Mucosa of rectum (tissue), 2 donors: ENCODE data around the gene CBY3.
A peak's percentile ranks its signal among the peaks of the same experiment; 100 is the strongest.

Experiments
- H3K27ac ChIP-seq, 2 donors: one replicate each; pipeline ENCODE4 v1.7.0; 2013; ENCODE audit warnings: inconsistent platforms in 2 of 2, low read depth in 2 of 2, low read length in 2 of 2
- H3K27me3 ChIP-seq, 2 donors: one replicate each; pipeline ENCODE4 v1.7.0; 2013; ENCODE audit warnings: low read length in 2 of 2; ENCODE audit not compliant: control insufficient read depth in 2 of 2, insufficient read depth in 2 of 2
- H3K36me3 ChIP-seq, 2 donors: one replicate each; pipeline ENCODE4 v1.7.0; 2013; ENCODE audit warnings: low read length in 2 of 2; ENCODE audit not compliant: control insufficient read depth in 2 of 2, insufficient read depth in 2 of 2
- H3K4me1 ChIP-seq, 2 donors: one replicate each; pipeline ENCODE4 v1.7.0; 2013; ENCODE audit warnings: low read length in 2 of 2, mild to moderate bottlenecking in 1 of 2; ENCODE audit not compliant: control insufficient read depth in 2 of 2, insufficient read depth in 2 of 2
- H3K4me3 ChIP-seq, 2 donors: one replicate each; pipeline ENCODE4 v1.7.0; 2013; ENCODE audit warnings: low read length in 2 of 2
- H3K9ac ChIP-seq, 2 donors: one replicate each; pipeline ENCODE4 v1.7.0; 2013; ENCODE audit warnings: low read length in 2 of 2, low read depth in 1 of 2, mild to moderate bottlenecking in 1 of 2
- H3K9me3 ChIP-seq, 2 donors: one replicate each; pipeline ENCODE4 v1.7.0; 2013; ENCODE audit warnings: low read length in 2 of 2; ENCODE audit not compliant: control insufficient read depth in 2 of 2
- donor health status: healthy.
- donor health status: Normal muscosa, but diverticular disease.

Gene CBY3

DNA sequence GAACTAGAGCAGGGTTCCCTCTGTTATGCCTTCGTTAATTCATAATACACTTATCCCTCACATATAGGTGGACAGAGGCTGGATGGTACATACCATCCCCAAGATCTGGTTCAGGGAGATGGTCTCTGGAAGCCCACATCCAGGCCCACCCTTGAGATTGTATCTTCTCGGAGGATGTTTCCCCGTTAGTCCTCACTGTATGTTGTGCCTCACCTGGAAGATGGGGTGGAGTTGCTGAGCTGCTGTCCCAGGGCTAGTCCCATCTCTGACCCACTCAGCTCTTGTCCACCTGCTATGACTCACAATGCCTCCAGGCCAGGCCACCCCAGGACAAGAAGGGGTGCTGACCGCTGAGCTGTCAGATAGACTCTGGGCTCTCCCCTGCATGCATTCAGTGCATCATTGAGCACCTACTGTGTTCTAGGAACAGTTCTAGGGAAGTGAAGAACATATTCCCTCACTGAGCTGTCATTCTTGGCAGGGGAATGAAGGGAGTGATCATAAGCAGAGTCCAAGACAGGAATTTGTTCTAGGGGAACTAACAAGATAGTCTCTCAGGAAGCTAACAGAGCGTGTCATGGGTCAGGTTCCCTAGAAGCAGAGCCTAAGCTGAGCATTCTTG lies at the start of gene CBY3:
TSS of gene CBY3 (minus strand) at position 255 of the 622 bp plus-strand sequence. CDS start at position 139, 116 bp downstream.
- no peaks in the 10 kb centered on the region for H3K27me3 ChIP-seq
- no peaks in the 10 kb centered on the region for H3K9me3 ChIP-seq
- H3K36me3 ChIP-seq, result no peaks in the 10 kb centered on the region
- no peak within 1 kb of the TSS for H3K9ac ChIP-seq
- no peak within 1 kb of the TSS for H3K4me3 ChIP-seq
- H3K4me1 ChIP-seq, result peaks cover 15 to 20% of the 10 kb centered on the region in 2 donors
- H3K27ac ChIP-seq, result no peak within 1 kb of the TSS

- H3K27me3 ChIP-seq, result no peaks in the 10 kb centered on the region
- no peak overlapping the region for H3K4me3 ChIP-seq
- no peak overlapping the region for H3K9ac ChIP-seq
- no peaks in the 10 kb centered on the region for H3K9me3 ChIP-seq
- H3K4me1 ChIP-seq, result peaks cover 13% of the 10 kb centered on the region in 2 donors
- no peak overlapping the region for H3K27ac ChIP-seq
- H3K36me3 ChIP-seq, result peaks cover 35 to 48% of the 10 kb centered on the region in 2 donors
Measured at GRCh38 chr5:179730356-179730755, 49.5 kb upstream of the CBY3 start.

GRCh38 chr5:179729727-179730126 lies 48.9 kb upstream of the CBY3 start:
- Histone ChIP-seq H3K4me1 (peaks cover 11 to 13% of the 10 kb centered on the region in 2 donors), H3K9ac (no peak overlapping the region), H3K27ac (no peak overlapping the region), H3K9me3 (no peaks in the 10 kb centered on the region), H3K4me3 (no peak overlapping the region), H3K27me3 (no peaks in the 10 kb centered on the region), H3K36me3 (peaks cover 40 to 53% of the 10 kb centered on the region in 2 donors)

DNA sequence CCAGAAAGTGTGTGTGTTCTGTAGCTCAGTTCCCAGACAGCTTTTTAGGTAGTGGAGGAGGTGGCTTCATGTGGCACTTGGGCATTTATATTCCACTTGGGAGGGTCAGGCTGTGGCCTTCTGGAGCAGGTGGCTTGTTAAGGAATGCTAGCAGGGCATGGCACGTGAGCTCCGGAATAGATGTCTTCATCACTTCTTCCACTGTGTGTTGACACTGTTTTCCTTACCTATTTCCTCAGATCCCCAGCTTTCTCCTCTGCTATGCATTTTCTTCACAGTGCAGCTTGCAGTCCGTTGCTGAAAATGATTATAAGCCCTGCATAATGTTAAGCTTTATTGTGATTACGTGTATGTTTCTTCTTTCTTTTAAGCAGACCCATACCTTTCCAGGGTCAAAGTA lies 48.5 kb upstream of the CBY3 start:
- H3K4me1 ChIP-seq, result peaks cover 7 to 9% of the 10 kb centered on the region in 2 donors
- peaks cover 45 to 57% of the 10 kb centered on the region in 2 donors for H3K36me3 ChIP-seq
- H3K4me3 ChIP-seq, result no peak overlapping the region
- H3K27me3 ChIP-seq, result no peaks in the 10 kb centered on the region
- no peak overlapping the region for H3K9ac ChIP-seq
- no peaks in the 10 kb centered on the region for H3K9me3 ChIP-seq
- H3K27ac ChIP-seq, result no peak overlapping the region

DNA sequence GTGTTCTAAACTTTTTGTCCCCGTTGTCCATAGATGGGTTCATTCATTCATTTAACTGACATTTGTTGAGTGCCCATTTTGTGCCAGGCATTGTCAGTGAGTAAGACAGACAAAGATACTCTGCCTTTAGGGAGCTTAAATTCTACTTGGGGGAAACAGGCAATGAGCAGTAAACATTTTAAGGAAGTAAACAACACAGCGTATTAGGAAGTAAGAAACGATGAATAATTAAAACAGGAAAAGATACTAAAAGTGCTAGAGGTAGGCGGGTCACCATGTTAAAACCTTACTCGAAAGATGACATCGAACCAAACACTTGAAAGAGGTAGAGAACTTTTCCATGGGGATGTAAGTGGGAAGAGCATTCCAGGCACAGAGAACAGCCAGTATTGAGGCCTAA lies 46.3 kb upstream of the CBY3 start:
- H3K27me3 ChIP-seq, result no peaks in the 10 kb centered on the region
- no peak overlapping the region for H3K27ac ChIP-seq
- no peak overlapping the region for H3K9ac ChIP-seq
- no peaks in the 10 kb centered on the region for H3K9me3 ChIP-seq
- H3K4me1 ChIP-seq, result peaks cover 0 to 6% of the 10 kb centered on the region in 2 donors
- no peak overlapping the region for H3K4me3 ChIP-seq
- peaks cover 67 to 79% of the 10 kb centered on the region in 2 donors for H3K36me3 ChIP-seq

- no peak overlapping the region for H3K27ac ChIP-seq
- H3K4me3 ChIP-seq, result no peak overlapping the region
- no peaks in the 10 kb centered on the region for H3K27me3 ChIP-seq
- peaks cover 75 to 88% of the 10 kb centered on the region in 2 donors for H3K36me3 ChIP-seq
- no peak overlapping the region for H3K9ac ChIP-seq
- H3K9me3 ChIP-seq, result no peaks in the 10 kb centered on the region
- H3K4me1 ChIP-seq, result no peaks in the 10 kb centered on the region
Measured at GRCh38 chr5:179724163-179724562, 43.3 kb upstream of the CBY3 start.

- no peak overlapping the region for H3K9ac ChIP-seq
- no peaks in the 10 kb centered on the region for H3K9me3 ChIP-seq
- H3K27me3 ChIP-seq, result no peaks in the 10 kb centered on the region
- peaks cover 81 to 82% of the 10 kb centered on the region in 2 donors for H3K36me3 ChIP-seq
- H3K4me3 ChIP-seq, result no peak overlapping the region
- no peaks in the 10 kb centered on the region for H3K4me1 ChIP-seq
- no peak overlapping the region for H3K27ac ChIP-seq
Measured at GRCh38 chr5:179720222-179720621, 39.4 kb upstream of the CBY3 start.

DNA sequence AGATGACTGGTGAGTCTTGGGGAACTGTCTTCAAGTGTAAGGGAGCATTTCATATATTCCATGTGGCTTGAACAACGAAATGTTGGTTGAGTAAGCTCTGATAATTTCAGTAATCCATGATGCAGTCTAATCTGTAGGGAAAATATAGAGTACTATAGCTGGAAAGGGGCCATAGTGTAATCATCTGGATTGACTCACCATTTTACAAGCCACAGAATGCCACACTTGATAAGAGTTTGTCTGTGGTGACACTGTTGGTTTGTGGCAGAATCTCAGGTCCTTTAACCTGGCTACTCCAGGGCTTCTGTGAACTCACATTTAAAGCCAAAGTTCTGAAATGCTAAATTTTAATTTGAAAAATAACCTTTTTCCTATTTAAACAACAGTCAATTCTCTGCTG lies 35.5 kb upstream of the CBY3 start:
- no peaks in the 10 kb centered on the region for H3K4me1 ChIP-seq
- H3K36me3 ChIP-seq, result peaks cover 55 to 62% of the 10 kb centered on the region in 2 donors
- H3K9me3 ChIP-seq, result no peaks in the 10 kb centered on the region
- H3K9ac ChIP-seq, result no peak overlapping the region
- H3K27ac ChIP-seq, result no peak overlapping the region
- H3K27me3 ChIP-seq, result no peaks in the 10 kb centered on the region
- no peak overlapping the region for H3K4me3 ChIP-seq

- H3K4me1 ChIP-seq, result peaks cover 18 to 20% of the 10 kb centered on the region in 2 donors
- no peaks in the 10 kb centered on the region for H3K9me3 ChIP-seq
- no peak overlapping the region for H3K27ac ChIP-seq
- H3K4me3 ChIP-seq, result peak overlapping the region; percentile 26 to 75
- H3K36me3 ChIP-seq, result peaks cover under 1 to 3% of the 10 kb centered on the region in 2 donors
- H3K27me3 ChIP-seq, result no peaks in the 10 kb centered on the region
- H3K9ac ChIP-seq, result peak overlapping the region in 1 of 2 donors; percentile 9
Measured at GRCh38 chr5:179700401-179700918, 19.6 kb upstream of the CBY3 start.

- H3K27ac ChIP-seq, result peak overlapping the region; percentile 93 to 95
- peak overlapping the region; percentile 96 to 97 for H3K9ac ChIP-seq
- no peaks in the 10 kb centered on the region for H3K27me3 ChIP-seq
- peak overlapping the region; percentile 75 to 87 for H3K4me3 ChIP-seq
- no peaks in the 10 kb centered on the region for H3K9me3 ChIP-seq
- H3K4me1 ChIP-seq, result peaks cover 18 to 20% of the 10 kb centered on the region in 2 donors
- H3K36me3 ChIP-seq, result peaks cover 0 to 3% of the 10 kb centered on the region in 2 donors
Measured at GRCh38 chr5:179699616-179700237, 18.9 kb upstream of the CBY3 start.
